Measurements from ENCODE around the gene CFAP206. TPM values are rescaled to one million over a fixed set of nuclear protein-coding genes. Genes with fewer than 3 reads are reported as not detected.

Gene CFAP206
- total and polyA plus RNA-seq, 2 donors: 0.05 to 0.43 TPM

- Histone ChIP-seq H3K4me1 (ENCODE audit: control insufficient read depth in 2 of 2, insufficient read depth in 2 of 2, low read length in 2 of 2) (no peaks in the 10 kb centered on the region), H3K4me3 (ENCODE audit: low read length in 2 of 2) (no peak overlapping the region), H3K27ac (ENCODE audit: low read depth in 1 of 2, low read length in 1 of 2) (no peak overlapping the region), H3K36me3 (ENCODE audit: control insufficient read depth in 2 of 2, insufficient read depth in 2 of 2, low read length in 1 of 2) (no peaks in the 10 kb centered on the region), H3K27me3 (ENCODE audit: control insufficient read depth in 2 of 2, insufficient read depth in 1 of 2, low read length in 1 of 2) (no peaks in the 10 kb centered on the region), H3K9me3 (ENCODE audit: control insufficient read depth in 2 of 2, insufficient read depth in 1 of 2, low read length in 1 of 2) (no peaks in the 10 kb centered on the region)
- 95% methylated on average over 2 of the region's 2 CpGs for WGBS
- DNase-seq (ENCODE audit: low read depth in 6 of 9, low spot score in 9 of 9): no peak
These were observed 36.6 kb downstream of the CFAP206 start for GRCh38 chr6:87444362-87444761.

GRCh38 chr6:87465051-87465450 is 57.3 kb downstream of the CFAP206 start:
- no peak overlapping the region for H3K4me3 ChIP-seq (ENCODE audit: low read length in 2 of 2)
- no peak overlapping the region for H3K27ac ChIP-seq (ENCODE audit: low read depth in 1 of 2, low read length in 1 of 2)
- H3K36me3 ChIP-seq (ENCODE audit: control insufficient read depth in 2 of 2, insufficient read depth in 2 of 2, low read length in 1 of 2): no peaks in the 10 kb centered on the region
- H3K9me3 ChIP-seq (ENCODE audit: control insufficient read depth in 2 of 2, insufficient read depth in 1 of 2, low read length in 1 of 2): no peaks in the 10 kb centered on the region
- H3K27me3 ChIP-seq (ENCODE audit: control insufficient read depth in 2 of 2, insufficient read depth in 1 of 2, low read length in 1 of 2): peaks cover 0 to 6% of the 10 kb centered on the region in 2 donors
- no peaks in the 10 kb centered on the region for H3K4me1 ChIP-seq (ENCODE audit: control insufficient read depth in 2 of 2, insufficient read depth in 2 of 2, low read length in 2 of 2)
- WGBS: 91% methylated on average over 2 of the region's 2 CpGs
- DNase-seq (ENCODE audit: low read depth in 6 of 9, low spot score in 9 of 9): no peak

- under 1% methylated on average over 70 of the region's 70 CpGs for WGBS
These were observed 65.0 kb downstream of the CFAP206 start, which contains the start of gene SLC35A1 for GRCh38 chr6:87472525-87473418. Gene SLC35A1 (plus strand): TSS chr6:87472974. CDS start chr6:87473004, 30 bp downstream.

GRCh38 chr6:87473419-87473903 is 65.7 kb downstream of the CFAP206 start:
- WGBS: 4% methylated on average over 15 of the region's 15 CpGs
- Histone ChIP-seq H3K27me3 (ENCODE audit: control insufficient read depth in 2 of 2, insufficient read depth in 1 of 2, low read length in 1 of 2) (no peaks in the 10 kb centered on the region), H3K36me3 (ENCODE audit: control insufficient read depth in 2 of 2, insufficient read depth in 2 of 2, low read length in 1 of 2) (peaks cover 0 to 6% of the 10 kb centered on the region in 2 donors), H3K9me3 (ENCODE audit: control insufficient read depth in 2 of 2, insufficient read depth in 1 of 2, low read length in 1 of 2) (no peaks in the 10 kb centered on the region), H3K4me3 (ENCODE audit: low read length in 2 of 2) (peak overlapping the region; percentile 79 to 88), H3K4me1 (ENCODE audit: control insufficient read depth in 2 of 2, insufficient read depth in 2 of 2, low read length in 2 of 2) (peaks cover 3 to 6% of the 10 kb centered on the region in 2 donors), H3K27ac (ENCODE audit: low read depth in 1 of 2, low read length in 1 of 2) (peak overlapping the region; percentile 81 to 88)
- DNase-seq (ENCODE audit: low read depth in 6 of 9, low spot score in 9 of 9): peak in 5 of 9 donors; percentile 2 to 76 (median 27)

More at GRCh38 chr6:87472525-87473418, 65.0 kb downstream of the CFAP206 start, which contains the start of gene SLC35A1:
- Histone ChIP-seq H3K4me3 (ENCODE audit: low read length in 2 of 2) (peak within 1 kb of the TSS; percentile 79 to 88), H3K9me3 (ENCODE audit: control insufficient read depth in 2 of 2, insufficient read depth in 1 of 2, low read length in 1 of 2) (no peaks in the 10 kb centered on the region), H3K36me3 (ENCODE audit: control insufficient read depth in 2 of 2, insufficient read depth in 2 of 2, low read length in 1 of 2) (no peaks in the 10 kb centered on the region), H3K27me3 (ENCODE audit: control insufficient read depth in 2 of 2, insufficient read depth in 1 of 2, low read length in 1 of 2) (peaks cover 0 to 1% of the 10 kb centered on the region in 2 donors), H3K4me1 (ENCODE audit: control insufficient read depth in 2 of 2, insufficient read depth in 2 of 2, low read length in 2 of 2) (peaks cover 3 to 6% of the 10 kb centered on the region in 2 donors), H3K27ac (ENCODE audit: low read depth in 1 of 2, low read length in 1 of 2) (peak within 1 kb of the TSS; percentile 81 to 88)
- DNase-seq (ENCODE audit: low read depth in 6 of 9, low spot score in 9 of 9): peak; percentile 66 to 92 (median 82)

- Histone ChIP-seq H3K36me3 (ENCODE audit: control insufficient read depth in 2 of 2, insufficient read depth in 2 of 2, low read length in 1 of 2) (peaks cover 0 to 17% of the 10 kb centered on the region in 2 donors), H3K27ac (ENCODE audit: low read depth in 1 of 2, low read length in 1 of 2) (no peak overlapping the region), H3K4me3 (ENCODE audit: low read length in 2 of 2) (no peak overlapping the region), H3K9me3 (ENCODE audit: control insufficient read depth in 2 of 2, insufficient read depth in 1 of 2, low read length in 1 of 2) (peaks cover 0 to 15% of the 10 kb centered on the region in 2 donors), H3K27me3 (ENCODE audit: control insufficient read depth in 2 of 2, insufficient read depth in 1 of 2, low read length in 1 of 2) (no peaks in the 10 kb centered on the region), H3K4me1 (ENCODE audit: control insufficient read depth in 2 of 2, insufficient read depth in 2 of 2, low read length in 2 of 2) (no peaks in the 10 kb centered on the region)
- WGBS: 94% methylated on average over 3 of the region's 3 CpGs
- DNase-seq (ENCODE audit: low read depth in 6 of 9, low spot score in 9 of 9): no peak
These were observed 74.2 kb downstream of the CFAP206 start for GRCh38 chr6:87481931-87482330.

GRCh38 chr6:87482366-87482765 is 74.6 kb downstream of the CFAP206 start:
- Histone ChIP-seq H3K36me3 (ENCODE audit: control insufficient read depth in 2 of 2, insufficient read depth in 2 of 2, low read length in 1 of 2) (peaks cover 0 to 17% of the 10 kb centered on the region in 2 donors), H3K4me3 (ENCODE audit: low read length in 2 of 2) (no peak overlapping the region), H3K27ac (ENCODE audit: low read depth in 1 of 2, low read length in 1 of 2) (no peak overlapping the region), H3K9me3 (ENCODE audit: control insufficient read depth in 2 of 2, insufficient read depth in 1 of 2, low read length in 1 of 2) (peaks cover 0 to 15% of the 10 kb centered on the region in 2 donors), H3K27me3 (ENCODE audit: control insufficient read depth in 2 of 2, insufficient read depth in 1 of 2, low read length in 1 of 2) (no peaks in the 10 kb centered on the region), H3K4me1 (ENCODE audit: control insufficient read depth in 2 of 2, insufficient read depth in 2 of 2, low read length in 2 of 2) (no peaks in the 10 kb centered on the region)
- no peak for DNase-seq (ENCODE audit: low read depth in 6 of 9, low spot score in 9 of 9)
- 82% methylated on average over 4 of the region's 4 CpGs for WGBS

GRCh38 chr6:87483929-87484328 is 76.2 kb downstream of the CFAP206 start:
- Histone ChIP-seq H3K27me3 (ENCODE audit: control insufficient read depth in 2 of 2, insufficient read depth in 1 of 2, low read length in 1 of 2) (no peaks in the 10 kb centered on the region), H3K36me3 (ENCODE audit: control insufficient read depth in 2 of 2, insufficient read depth in 2 of 2, low read length in 1 of 2) (peaks cover 0 to 9% of the 10 kb centered on the region in 2 donors), H3K4me1 (ENCODE audit: control insufficient read depth in 2 of 2, insufficient read depth in 2 of 2, low read length in 2 of 2) (no peaks in the 10 kb centered on the region), H3K4me3 (ENCODE audit: low read length in 2 of 2) (no peak overlapping the region), H3K9me3 (ENCODE audit: control insufficient read depth in 2 of 2, insufficient read depth in 1 of 2, low read length in 1 of 2) (peaks cover 0 to 15% of the 10 kb centered on the region in 2 donors), H3K27ac (ENCODE audit: low read depth in 1 of 2, low read length in 1 of 2) (no peak overlapping the region)
- 57% methylated on average over 9 of the region's 9 CpGs for WGBS
- peak in 8 of 9 donors; percentile 4 to 71 (median 16) for DNase-seq (ENCODE audit: low read depth in 6 of 9, low spot score in 9 of 9)

GRCh38 chr6:87484491-87484890 is 76.7 kb downstream of the CFAP206 start:
- H3K4me3 ChIP-seq (ENCODE audit: low read length in 2 of 2): no peak overlapping the region
- H3K27me3 ChIP-seq (ENCODE audit: control insufficient read depth in 2 of 2, insufficient read depth in 1 of 2, low read length in 1 of 2): no peaks in the 10 kb centered on the region
- H3K27ac ChIP-seq (ENCODE audit: low read depth in 1 of 2, low read length in 1 of 2): no peak overlapping the region
- peaks cover 0 to 15% of the 10 kb centered on the region in 2 donors for H3K9me3 ChIP-seq (ENCODE audit: control insufficient read depth in 2 of 2, insufficient read depth in 1 of 2, low read length in 1 of 2)
- peaks cover 0 to 7% of the 10 kb centered on the region in 2 donors for H3K36me3 ChIP-seq (ENCODE audit: control insufficient read depth in 2 of 2, insufficient read depth in 2 of 2, low read length in 1 of 2)
- DNase-seq (ENCODE audit: low read depth in 6 of 9, low spot score in 9 of 9): no peak
- H3K4me1 ChIP-seq (ENCODE audit: control insufficient read depth in 2 of 2, insufficient read depth in 2 of 2, low read length in 2 of 2): no peaks in the 10 kb centered on the region
- 98% methylated on average over 7 of the region's 7 CpGs for whole genome bisulfite sequencing

- Histone ChIP-seq H3K4me1 (ENCODE audit: control insufficient read depth in 2 of 2, insufficient read depth in 2 of 2, low read length in 2 of 2) (no peaks in the 10 kb centered on the region), H3K27me3 (ENCODE audit: control insufficient read depth in 2 of 2, insufficient read depth in 1 of 2, low read length in 1 of 2) (no peaks in the 10 kb centered on the region), H3K27ac (ENCODE audit: low read depth in 1 of 2, low read length in 1 of 2) (no peak overlapping the region), H3K9me3 (ENCODE audit: control insufficient read depth in 2 of 2, insufficient read depth in 1 of 2, low read length in 1 of 2) (peaks cover 0 to 15% of the 10 kb centered on the region in 2 donors), H3K4me3 (ENCODE audit: low read length in 2 of 2) (no peak overlapping the region), H3K36me3 (ENCODE audit: control insufficient read depth in 2 of 2, insufficient read depth in 2 of 2, low read length in 1 of 2) (peaks cover 0 to 7% of the 10 kb centered on the region in 2 donors)
- WGBS: 98% methylated on average over 4 of the region's 4 CpGs
- no peak for DNase-seq (ENCODE audit: low read depth in 6 of 9, low spot score in 9 of 9)
These were observed 79.8 kb downstream of the CFAP206 start for GRCh38 chr6:87487555-87487954.

Measured in thymus (tissue), 11 donors.